Loucy (cell line): ENCODE measurements around the gene CCDC6.

ENCODE experiments used
- H2AFZ ChIP-seq: fragments of 200-600 bp; sonication (generic); 2 replicates; pipeline ENCODE4 v1.6.0; 2016; ENCODE audit warnings: antibody characterized with exemption, mild to moderate bottlenecking, low read length, moderate library complexity
- H3F3A ChIP-seq: fragments of 200-600 bp; 2 replicates; pipeline ENCODE4 v1.6.0; 2016; ENCODE audit warnings: antibody characterized with exemption, low read depth, mild to moderate bottlenecking
- H3K27me3 ChIP-seq: fragments of 200-600 bp; sonication (generic); 2 replicates; pipeline ENCODE4 v1.6.1; 2014; ENCODE audit warnings: low read length, mild to moderate bottlenecking; ENCODE audit not compliant: insufficient read depth, poor library complexity, severe bottlenecking
- H3K36me3 ChIP-seq: fragments of 200-600 bp; sonication (generic); 2 replicates; pipeline ENCODE4 v1.6.1; 2016; ENCODE audit warnings: low read length; ENCODE audit not compliant: insufficient read depth
- H3K4me1 ChIP-seq: fragments of 200-600 bp; sonication (generic); 2 replicates; pipeline ENCODE4 v1.5.1; 2014; ENCODE audit warnings: low read length, mild to moderate bottlenecking; ENCODE audit not compliant: insufficient read depth, poor library complexity, severe bottlenecking
- H3K4me2 ChIP-seq: fragments of 200-600 bp; sonication (generic); 2 replicates; pipeline ENCODE4 v1.6.0; 2014; ENCODE audit warnings: antibody characterized with exemption, low read length, low read depth, mild to moderate bottlenecking; ENCODE audit not compliant: poor library complexity, severe bottlenecking
- H3K4me3 ChIP-seq: fragments of 200-600 bp; sonication (generic); 2 replicates; pipeline ENCODE4 v1.5.1; 2014; ENCODE audit warnings: low read length, mild to moderate bottlenecking, mixed read lengths; ENCODE audit not compliant: poor library complexity, severe bottlenecking
- H3K79me2 ChIP-seq: fragments of 200-600 bp; sonication (generic); 2 replicates; pipeline ENCODE4 v1.6.1; 2014; ENCODE audit warnings: low read length; ENCODE audit not compliant: insufficient read depth
- H3K9ac ChIP-seq: fragments of 200-600 bp; sonication (generic); 2 replicates; pipeline ENCODE4 v1.6.0; 2014; ENCODE audit warnings: mild to moderate bottlenecking, low read depth, low read length, moderate library complexity; ENCODE audit not compliant: poor library complexity, severe bottlenecking
- H3K9me2 ChIP-seq: fragments of 200-600 bp; sonication (generic); replicated peaks from 2 replicates; pipeline ENCODE4 v1.6.1; 2016; ENCODE audit warnings: low read depth, low read length, mixed read lengths
- H3K9me3 ChIP-seq: fragments of 200-600 bp; sonication (generic); 2 replicates; pipeline ENCODE4 v1.6.1; 2014; ENCODE audit warnings: mild to moderate bottlenecking, antibody characterized with exemption, low read length, low read depth; ENCODE audit not compliant: insufficient read depth
- H4K20me1 ChIP-seq: fragments of 200-600 bp; sonication (generic); 2 replicates; pipeline ENCODE4 v1.6.0; 2014; ENCODE audit warnings: antibody characterized with exemption, low read length, mild to moderate bottlenecking; ENCODE audit not compliant: insufficient read depth, poor library complexity, severe bottlenecking
- CTCF ChIP-seq: fragments of 200-600 bp; sonication (generic); conservative IDR thresholded peaks from 2 replicates; pipeline ENCODE4 v1.5.1; 2014; ENCODE audit warnings: mild to moderate bottlenecking, antibody characterized with exemption, low read length
- EZH2phosphoT487 ChIP-seq: fragments of 200-600 bp; IDR thresholded peaks from 2 replicates; pipeline ENCODE4 v1.6.1; 2018; ENCODE audit warnings: antibody characterized with exemption, mild to moderate bottlenecking, moderate library complexity, borderline replicate concordance

CCDC6 gene

GRCh38 chr10:59891936-59892335 is 14.4 kb downstream of the CCDC6 start:
- H3K9me3 ChIP-seq = no peaks in the 10 kb centered on the region
- no peak overlapping the region for H2AFZ ChIP-seq
- H3K9ac ChIP-seq = no peak overlapping the region
- no peak for TF ChIP-seq CTCF
- no peak for TF ChIP-seq EZH2phosphoT487
- H3K27me3 ChIP-seq = no peaks in the 10 kb centered on the region
- peaks cover 13% of the 10 kb centered on the region for H3K4me1 ChIP-seq
- no peaks in the 10 kb centered on the region for H3F3A ChIP-seq
- no peak overlapping the region for H3K4me2 ChIP-seq
- H4K20me1 ChIP-seq = peaks cover 48% of the 10 kb centered on the region
- peaks cover 98% of the 10 kb centered on the region for H3K79me2 ChIP-seq
- no peak overlapping the region for H3K4me3 ChIP-seq
- H3K36me3 ChIP-seq = peaks cover 15% of the 10 kb centered on the region
- no peaks in the 10 kb centered on the region for H3K9me2 ChIP-seq

DNA sequence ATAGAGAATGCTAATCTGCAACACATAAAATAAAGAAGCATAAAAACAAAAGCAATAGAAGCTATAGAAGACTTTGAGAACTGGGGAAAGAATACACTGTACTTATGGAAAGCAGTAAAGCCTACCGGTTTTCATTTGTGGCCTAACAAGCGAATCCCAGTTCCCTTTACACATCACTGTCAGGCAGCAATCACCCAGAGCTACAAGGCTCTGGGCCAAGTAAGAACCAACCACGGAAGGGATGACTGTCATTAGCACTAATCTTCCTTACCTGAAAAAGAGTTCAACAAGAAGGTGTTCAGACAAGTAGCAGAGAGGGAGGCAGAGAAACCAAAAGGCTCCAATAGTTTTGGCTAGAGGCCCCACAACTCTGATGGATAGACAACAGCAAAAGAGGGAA is 15.0 kb downstream of the CCDC6 start:
- peaks cover 98% of the 10 kb centered on the region for H3K79me2 ChIP-seq
- H3K9me3 ChIP-seq = no peaks in the 10 kb centered on the region
- no peaks in the 10 kb centered on the region for H3F3A ChIP-seq
- H3K4me2 ChIP-seq = no peak overlapping the region
- peaks cover 53% of the 10 kb centered on the region for H4K20me1 ChIP-seq
- H3K27me3 ChIP-seq = no peaks in the 10 kb centered on the region
- no peak overlapping the region for H3K4me3 ChIP-seq
- no peak overlapping the region for H3K9ac ChIP-seq
- H3K4me1 ChIP-seq = peaks cover 19% of the 10 kb centered on the region
- no peaks in the 10 kb centered on the region for H3K9me2 ChIP-seq
- TF ChIP-seq CTCF = no peak
- no peak for TF ChIP-seq EZH2phosphoT487
- H3K36me3 ChIP-seq = peaks cover 15% of the 10 kb centered on the region
- no peak overlapping the region for H2AFZ ChIP-seq

DNA sequence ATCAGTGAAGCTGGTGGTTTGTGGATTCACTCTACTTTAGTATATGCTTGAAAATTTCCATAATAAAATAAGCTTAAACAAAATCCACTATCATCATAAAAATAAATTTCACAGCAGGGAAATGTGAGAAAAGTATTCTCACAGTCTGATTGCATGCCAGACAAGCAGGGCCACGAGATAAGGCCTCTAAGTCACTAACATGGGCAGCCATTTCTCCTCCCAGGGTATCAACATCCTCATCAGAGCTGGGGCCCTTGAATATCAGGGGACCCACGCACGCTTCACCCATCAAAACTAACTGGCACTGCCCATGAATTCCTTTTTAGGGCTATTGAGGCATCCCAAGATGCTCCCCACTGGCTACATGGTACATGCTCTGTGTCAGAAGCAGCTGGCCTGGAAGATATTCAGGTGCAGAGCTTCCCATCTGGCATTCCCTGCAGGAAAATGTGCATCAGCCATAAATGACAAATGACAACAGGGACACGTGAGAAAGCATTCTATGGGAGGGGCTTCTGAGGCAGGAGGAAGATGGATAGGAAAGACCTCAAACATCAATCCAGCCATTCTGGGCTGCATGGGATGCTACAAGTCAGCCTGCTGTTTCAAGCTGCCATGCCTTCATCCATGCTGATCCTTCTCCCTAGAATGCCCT is 17.4 kb downstream of the CCDC6 start:
- no peak overlapping the region for H3K4me2 ChIP-seq

More for the DNA sequence above, 17.4 kb downstream of the CCDC6 start:
- Histone ChIP-seq H3K9ac (no peak overlapping the region), H2AFZ (no peak overlapping the region), H3K4me1 (peaks cover 34% of the 10 kb centered on the region), H3K4me3 (no peak overlapping the region), H3K27me3 (no peaks in the 10 kb centered on the region), H3K9me2 (no peaks in the 10 kb centered on the region), H3K36me3 (peaks cover 15% of the 10 kb centered on the region), H3K79me2 (peaks cover 96% of the 10 kb centered on the region), H3F3A (no peaks in the 10 kb centered on the region), H4K20me1 (peaks cover 44% of the 10 kb centered on the region), H3K9me3 (no peaks in the 10 kb centered on the region)
- TF ChIP-seq EZH2phosphoT487 (no peak), CTCF (no peak)
